ENCODE results near the gene SBNO2.

GRCh38 chr19:1167687-1168571 lies 6.1 kb downstream of the SBNO2 start:
- TF ChIP-seq CTCF (IDR thresholded peaks at IDR 0.05) (peak in 1 of 3 donors; percentile 10), POLR2A (IDR thresholded peaks at IDR 0.05) (no peak), POLR2AphosphoS5 (IDR thresholded peaks at IDR 0.05) (no peak)

Data from breast epithelium (tissue), 3 donors.